H1 (cell line): ENCODE measurements around the gene SYT13.

Experiments used
- CEBPB ChIP-seq: IDR thresholded peaks from 2 replicates; pipeline ENCODE4 v1.6.1; 2012; ENCODE audit warnings: low read depth, low read length
- EGR1 ChIP-seq: IDR thresholded peaks from 2 replicates; pipeline ENCODE4 v1.6.1; 2011; ENCODE audit warnings: low read depth, low read length, borderline replicate concordance
- EP300 ChIP-seq, 2 experiments: IDR thresholded peaks; 1 replicate in 1 of 2; 2 replicates in 1 of 2; pipeline ENCODE4 v1.6.1; 2011 to 2012; ENCODE audit warnings: low read depth in 2 of 2, low read length in 2 of 2, mild to moderate bottlenecking in 2 of 2, borderline replicate concordance in 1 of 2, inconsistent platforms in 1 of 2, moderate library complexity in 1 of 2
- EZH2 ChIP-seq: fragments of 200-600 bp; sonication (generic); IDR thresholded peaks from 2 replicates; pipeline ENCODE4 v1.7.1; 2012; ENCODE audit warnings: low read depth, mild to moderate bottlenecking, moderate library complexity, low read length, inconsistent platforms; ENCODE audit not compliant: severe bottlenecking
- POLR2A ChIP-seq, 2 experiments: IDR thresholded peaks; 1 replicate in 1 of 2; 2 replicates in 1 of 2; pipeline ENCODE4 v1.6.1; 2011; ENCODE audit warnings: low read depth in 2 of 2, low read length in 2 of 2, mild to moderate bottlenecking in 2 of 2; ENCODE audit errors: control extremely low read depth in 1 of 2
- POLR2AphosphoS5 ChIP-seq: IDR thresholded peaks from 2 replicates; pipeline ENCODE4 v1.6.1; 2011; ENCODE audit warnings: low read depth, low read length
- RXRA ChIP-seq: IDR thresholded peaks from 2 replicates; pipeline ENCODE4 v1.6.1; 2011; ENCODE audit warnings: low read depth, mild to moderate bottlenecking, low read length, moderate library complexity; ENCODE audit not compliant: insufficient read depth
- SAP30 ChIP-seq: fragments of 300-600 bp; sonication (generic); IDR thresholded peaks from 2 replicates; pipeline ENCODE4 v1.7.1; 2012; ENCODE audit warnings: low read length, moderate library complexity, mild to moderate bottlenecking, inconsistent platforms; ENCODE audit not compliant: insufficient read depth, insufficient replicate concordance
- TBP ChIP-seq: IDR thresholded peaks from 2 replicates; pipeline ENCODE4 v1.6.1; 2011; ENCODE audit warnings: low read depth, low read length, improper control_type of control experiment
- YY1 ChIP-seq: IDR thresholded peaks from 2 replicates; pipeline ENCODE4 v1.6.1; 2011; ENCODE audit warnings: low read depth, mild to moderate bottlenecking, low read length
- ZNF274 ChIP-seq: IDR thresholded peaks from 2 replicates; pipeline ENCODE4 v1.7.0; 2012; ENCODE audit warnings: low read length, borderline replicate concordance; ENCODE audit errors: extremely low read depth
- TF ChIP-seq, protein P1 (sequence below), 3 experiments: IDR thresholded peaks; 1 replicate in 2 of 3; 2 replicates in 1 of 3; pipeline versions ENCODE4 v1.5.1 to v1.6.1; 2011; ENCODE audit warnings: low read length in 3 of 3, mild to moderate bottlenecking in 3 of 3, inconsistent platforms in 2 of 3, low read depth in 1 of 3, moderate library complexity in 1 of 3; ENCODE audit not compliant: insufficient read depth in 1 of 3; ENCODE audit errors: control extremely low read depth in 1 of 3
- TF ChIP-seq, protein P2 (sequence below): IDR thresholded peaks from 2 replicates; pipeline ENCODE4 v1.6.1; 2011; ENCODE audit warnings: low read length, improper control_type of control experiment
- TF ChIP-seq, protein P3 (sequence below): IDR thresholded peaks from 2 replicates; pipeline ENCODE4 v1.6.1; 2012; ENCODE audit warnings: inconsistent platforms

DNA sequence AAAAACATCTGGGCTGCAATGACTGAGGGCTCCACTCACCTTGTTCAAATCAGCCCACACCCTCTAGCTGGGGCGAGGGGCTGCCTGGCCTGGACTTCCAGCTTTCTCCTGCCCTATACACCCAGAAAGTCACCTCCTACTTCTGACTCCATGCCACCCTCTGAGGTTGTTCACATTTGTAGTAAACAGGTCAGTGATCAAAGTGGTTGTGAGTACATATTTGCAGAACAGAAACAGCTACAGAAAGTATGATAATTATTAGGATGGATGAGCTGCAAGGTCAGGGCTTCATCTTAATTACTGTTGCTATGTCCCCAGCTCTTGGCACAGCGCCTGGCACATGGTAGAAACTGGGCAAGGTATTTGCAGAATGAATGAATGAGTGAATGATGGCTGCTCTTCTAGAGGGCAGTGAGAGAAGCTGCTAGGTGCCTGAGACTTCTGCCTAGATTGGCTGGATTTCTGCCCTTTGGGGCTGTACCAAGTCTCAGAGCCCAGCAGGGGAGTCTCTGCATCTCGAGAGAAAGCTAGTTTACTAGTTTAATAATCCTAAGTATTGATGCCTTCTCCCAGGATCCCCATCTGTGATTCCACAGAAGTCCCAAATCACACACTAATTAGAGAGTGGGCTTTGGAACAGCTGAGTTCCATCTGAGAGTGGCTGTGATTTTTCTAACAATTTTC is 36.0 kb downstream of the SYT13 start:
- TF ChIP-seq, protein P1, sequence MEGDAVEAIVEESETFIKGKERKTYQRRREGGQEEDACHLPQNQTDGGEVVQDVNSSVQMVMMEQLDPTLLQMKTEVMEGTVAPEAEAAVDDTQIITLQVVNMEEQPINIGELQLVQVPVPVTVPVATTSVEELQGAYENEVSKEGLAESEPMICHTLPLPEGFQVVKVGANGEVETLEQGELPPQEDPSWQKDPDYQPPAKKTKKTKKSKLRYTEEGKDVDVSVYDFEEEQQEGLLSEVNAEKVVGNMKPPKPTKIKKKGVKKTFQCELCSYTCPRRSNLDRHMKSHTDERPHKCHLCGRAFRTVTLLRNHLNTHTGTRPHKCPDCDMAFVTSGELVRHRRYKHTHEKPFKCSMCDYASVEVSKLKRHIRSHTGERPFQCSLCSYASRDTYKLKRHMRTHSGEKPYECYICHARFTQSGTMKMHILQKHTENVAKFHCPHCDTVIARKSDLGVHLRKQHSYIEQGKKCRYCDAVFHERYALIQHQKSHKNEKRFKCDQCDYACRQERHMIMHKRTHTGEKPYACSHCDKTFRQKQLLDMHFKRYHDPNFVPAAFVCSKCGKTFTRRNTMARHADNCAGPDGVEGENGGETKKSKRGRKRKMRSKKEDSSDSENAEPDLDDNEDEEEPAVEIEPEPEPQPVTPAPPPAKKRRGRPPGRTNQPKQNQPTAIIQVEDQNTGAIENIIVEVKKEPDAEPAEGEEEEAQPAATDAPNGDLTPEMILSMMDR (IDR thresholded peaks at IDR 0.05; ENCODE audit: control extremely low read depth in 1 of 3, insufficient read depth in 1 of 3, low read depth in 1 of 3, low read length in 3 of 3) = no peak
- TF ChIP-seq POLR2AphosphoS5 (no peak), EZH2 (no peak), CEBPB (no peak), SAP30 (no peak), POLR2A (IDR thresholded peaks at IDR 0.05; ENCODE audit: control extremely low read depth in 1 of 2, low read depth in 2 of 2, low read length in 2 of 2) (no peak), YY1 (no peak), RXRA (no peak), EP300 (IDR thresholded peaks at IDR 0.05; ENCODE audit: borderline replicate concordance in 1 of 2, low read depth in 2 of 2, low read length in 2 of 2) (no peak), TBP (no peak), ZNF274 (no peak), EGR1 (no peak)
- TF ChIP-seq, protein P2, sequence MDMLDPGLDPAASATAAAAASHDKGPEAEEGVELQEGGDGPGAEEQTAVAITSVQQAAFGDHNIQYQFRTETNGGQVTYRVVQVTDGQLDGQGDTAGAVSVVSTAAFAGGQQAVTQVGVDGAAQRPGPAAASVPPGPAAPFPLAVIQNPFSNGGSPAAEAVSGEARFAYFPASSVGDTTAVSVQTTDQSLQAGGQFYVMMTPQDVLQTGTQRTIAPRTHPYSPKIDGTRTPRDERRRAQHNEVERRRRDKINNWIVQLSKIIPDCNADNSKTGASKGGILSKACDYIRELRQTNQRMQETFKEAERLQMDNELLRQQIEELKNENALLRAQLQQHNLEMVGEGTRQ = no peak
- TF ChIP-seq, protein P3, sequence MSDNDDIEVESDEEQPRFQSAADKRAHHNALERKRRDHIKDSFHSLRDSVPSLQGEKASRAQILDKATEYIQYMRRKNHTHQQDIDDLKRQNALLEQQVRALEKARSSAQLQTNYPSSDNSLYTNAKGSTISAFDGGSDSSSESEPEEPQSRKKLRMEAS = no peak
